ENCODE measurements around the gene ZC3H6.

Gene ZC3H6

GRCh38 chr2:112275311-112275886, at the start of gene ZC3H6:
Gene ZC3H6, plus strand, starts transcription at chr2:112275597. Its CDS starts 398 bp downstream, at chr2:112275995.
- intact Hi-C loops (cut with micrococcal nuclease): loop anchor here (2.0 kb wide), 1 partner anchor 21 kb away; the partner anchor contains the start of gene ZC3H8
- Mint-ChIP-seq H3K4me3 (peak within 1 kb of the TSS; percentile 85), H3K4me1 (ENCODE audit: low read depth) (no peaks in the 10 kb centered on the region), H3K27me3 (no peaks in the 10 kb centered on the region), H3K9me3 (no peaks in the 10 kb centered on the region), H3K27ac (peak within 1 kb of the TSS; percentile 97), H3K36me3 (ENCODE audit: low read depth) (peaks cover 6% of the 10 kb centered on the region)

GRCh38 chr2:112229348-112229747, 46.0 kb upstream of the ZC3H6 start:
- peaks cover 5% of the 10 kb centered on the region for H3K4me1 Mint-ChIP-seq (ENCODE audit: low read depth)
- no peak overlapping the region for H3K4me3 Mint-ChIP-seq
- no peaks in the 10 kb centered on the region for H3K27me3 Mint-ChIP-seq
- peaks cover 38% of the 10 kb centered on the region for H3K36me3 Mint-ChIP-seq (ENCODE audit: low read depth)
- intact Hi-C loops (cut with micrococcal nuclease): loop anchor here (10.0 kb wide), 1 partner anchor 105 kb away; no protein-coding TSS in a partner anchor
- H3K9me3 Mint-ChIP-seq: no peaks in the 10 kb centered on the region
- H3K27ac Mint-ChIP-seq: no peak overlapping the region

GRCh38 chr2:112230371-112230770, 45.0 kb upstream of the ZC3H6 start:
- H3K27ac Mint-ChIP-seq: no peak overlapping the region
- no peaks in the 10 kb centered on the region for H3K4me1 Mint-ChIP-seq (ENCODE audit: low read depth)
- no peak overlapping the region for H3K4me3 Mint-ChIP-seq
- no peaks in the 10 kb centered on the region for H3K27me3 Mint-ChIP-seq
- intact Hi-C loops (cut with micrococcal nuclease): no loop called here
- peaks cover 38% of the 10 kb centered on the region for H3K36me3 Mint-ChIP-seq (ENCODE audit: low read depth)
- H3K9me3 Mint-ChIP-seq: no peaks in the 10 kb centered on the region

GRCh38 chr2:112239862-112240261, 35.5 kb upstream of the ZC3H6 start:
- H3K4me1 Mint-ChIP-seq (ENCODE audit: low read depth): no peaks in the 10 kb centered on the region

GRCh38 chr2:112242384-112242783, 33.0 kb upstream of the ZC3H6 start:
- peaks cover 30% of the 10 kb centered on the region for H3K36me3 Mint-ChIP-seq (ENCODE audit: low read depth)
- intact Hi-C loops (cut with micrococcal nuclease): no loop called here
- H3K4me3 Mint-ChIP-seq: no peak overlapping the region
- H3K4me1 Mint-ChIP-seq (ENCODE audit: low read depth): no peaks in the 10 kb centered on the region
- H3K9me3 Mint-ChIP-seq: no peaks in the 10 kb centered on the region
- no peaks in the 10 kb centered on the region for H3K27me3 Mint-ChIP-seq
- H3K27ac Mint-ChIP-seq: no peak overlapping the region

More at GRCh38 chr2:112239862-112240261, 35.5 kb upstream of the ZC3H6 start:
- no peak overlapping the region for H3K27ac Mint-ChIP-seq
- peaks cover 35% of the 10 kb centered on the region for H3K36me3 Mint-ChIP-seq (ENCODE audit: low read depth)
- intact Hi-C loops (cut with micrococcal nuclease): no loop called here
- H3K27me3 Mint-ChIP-seq: no peaks in the 10 kb centered on the region
- H3K4me3 Mint-ChIP-seq: no peak overlapping the region
- no peaks in the 10 kb centered on the region for H3K9me3 Mint-ChIP-seq

GRCh38 chr2:112243233-112243632, 32.2 kb upstream of the ZC3H6 start:
- Mint-ChIP-seq H3K36me3 (ENCODE audit: low read depth) (peaks cover 32% of the 10 kb centered on the region), H3K9me3 (no peaks in the 10 kb centered on the region), H3K27me3 (no peaks in the 10 kb centered on the region), H3K4me3 (no peak overlapping the region), H3K4me1 (ENCODE audit: low read depth) (no peaks in the 10 kb centered on the region), H3K27ac (no peak overlapping the region)
- intact Hi-C loops (cut with micrococcal nuclease): no loop called here

GRCh38 chr2:112244854-112245253, 30.5 kb upstream of the ZC3H6 start:
- Mint-ChIP-seq H3K36me3 (ENCODE audit: low read depth) (peaks cover 43% of the 10 kb centered on the region), H3K9me3 (no peaks in the 10 kb centered on the region), H3K27ac (no peak overlapping the region), H3K4me3 (no peak overlapping the region), H3K4me1 (ENCODE audit: low read depth) (no peaks in the 10 kb centered on the region), H3K27me3 (no peaks in the 10 kb centered on the region)
- intact Hi-C loops (cut with micrococcal nuclease): no loop called here

- Mint-ChIP-seq H3K36me3 (ENCODE audit: low read depth) (peaks cover 32% of the 10 kb centered on the region), H3K27me3 (no peaks in the 10 kb centered on the region), H3K9me3 (no peaks in the 10 kb centered on the region), H3K27ac (no peak overlapping the region), H3K4me1 (ENCODE audit: low read depth) (peaks cover 21% of the 10 kb centered on the region), H3K4me3 (no peak overlapping the region)
- intact Hi-C loops (cut with micrococcal nuclease): loop anchor here (10.0 kb wide), 1 partner anchor 196 kb away; the partner anchor contains the start of gene TMEM87B
Measured at GRCh38 chr2:112251271-112251670, 24.1 kb upstream of the ZC3H6 start.

- intact Hi-C loops (cut with micrococcal nuclease): loop anchor here (10.0 kb wide), 1 partner anchor 199 kb away; the partner anchor contains the start of gene TMEM87B
- peak overlapping the region; percentile 63 for H3K27ac Mint-ChIP-seq
- peaks cover 12% of the 10 kb centered on the region for H3K36me3 Mint-ChIP-seq (ENCODE audit: low read depth)
- H3K4me3 Mint-ChIP-seq: peak overlapping the region; percentile 17
- no peaks in the 10 kb centered on the region for H3K9me3 Mint-ChIP-seq
- peaks cover 34% of the 10 kb centered on the region for H3K4me1 Mint-ChIP-seq (ENCODE audit: low read depth)
- H3K27me3 Mint-ChIP-seq: no peaks in the 10 kb centered on the region
Measured at GRCh38 chr2:112253261-112253815, 22.1 kb upstream of the ZC3H6 start.

GRCh38 chr2:112254466-112255240, 20.7 kb upstream of the ZC3H6 start, which contains the start of gene ZC3H8:
Gene ZC3H8, minus strand, starts transcription at chr2:112255042. Its CDS starts 61 bp downstream, at chr2:112254981.
- Mint-ChIP-seq H3K36me3 (ENCODE audit: low read depth) (no peaks in the 10 kb centered on the region), H3K27ac (peak within 1 kb of the TSS; percentile 91), H3K9me3 (no peaks in the 10 kb centered on the region), H3K27me3 (no peaks in the 10 kb centered on the region), H3K4me1 (ENCODE audit: low read depth) (peaks cover 37% of the 10 kb centered on the region), H3K4me3 (peak within 1 kb of the TSS; percentile 82)
- intact Hi-C loops (cut with micrococcal nuclease): loop anchor here (2.0 to 10.0 kb wide), 2 partner anchors 20 to 200 kb away; partner anchors contain the start of genes TMEM87B and ZC3H6

- H3K27me3 Mint-ChIP-seq: peaks cover 4% of the 10 kb centered on the region
Measured at GRCh38 chr2:112255875-112256274, 19.5 kb upstream of the ZC3H6 start.

GRCh38 chr2:112256654-112257053, 18.7 kb upstream of the ZC3H6 start:
- peaks cover 41% of the 10 kb centered on the region for H3K4me1 Mint-ChIP-seq (ENCODE audit: low read depth)
- intact Hi-C loops (cut with micrococcal nuclease): loop anchor here (10.0 kb wide), 1 partner anchor 202 kb away; the partner anchor contains the start of gene TMEM87B
- H3K27me3 Mint-ChIP-seq: peaks cover 4% of the 10 kb centered on the region
- H3K4me3 Mint-ChIP-seq: no peak overlapping the region
- no peak overlapping the region for H3K27ac Mint-ChIP-seq
- no peaks in the 10 kb centered on the region for H3K9me3 Mint-ChIP-seq
- H3K36me3 Mint-ChIP-seq (ENCODE audit: low read depth): no peaks in the 10 kb centered on the region

More at GRCh38 chr2:112255875-112256274, 19.5 kb upstream of the ZC3H6 start:
- Mint-ChIP-seq H3K4me1 (ENCODE audit: low read depth) (peaks cover 41% of the 10 kb centered on the region), H3K9me3 (no peaks in the 10 kb centered on the region), H3K36me3 (ENCODE audit: low read depth) (no peaks in the 10 kb centered on the region), H3K27ac (peak overlapping the region; percentile 91), H3K4me3 (no peak overlapping the region)
- intact Hi-C loops (cut with micrococcal nuclease): loop anchor here (2.0 to 10.0 kb wide), 2 partner anchors 19 to 201 kb away; partner anchors contain the start of genes TMEM87B and ZC3H6

GRCh38 chr2:112257575-112257974, 17.8 kb upstream of the ZC3H6 start:
- intact Hi-C loops (cut with micrococcal nuclease): loop anchor here (10.0 kb wide), 1 partner anchor 203 kb away; the partner anchor contains the start of gene TMEM87B
- Mint-ChIP-seq H3K4me1 (ENCODE audit: low read depth) (peaks cover 41% of the 10 kb centered on the region), H3K9me3 (peaks cover 3% of the 10 kb centered on the region), H3K27ac (peak overlapping the region; percentile 11), H3K36me3 (ENCODE audit: low read depth) (no peaks in the 10 kb centered on the region), H3K4me3 (no peak overlapping the region), H3K27me3 (peaks cover 4% of the 10 kb centered on the region)
